GM10266 (cell line): ENCODE data around the gene RASGEF1C.

ENCODE experiments used
- DNase-seq: peaks from one replicate; pipeline ENCODE4 v3.0.0; 2012; ENCODE audit errors: extremely low spot score
- TF ChIP-seq, protein P1 (sequence below): IDR thresholded peaks from 2 replicates; pipeline ENCODE4 v1.5.1; 2012; ENCODE audit warnings: mild to moderate bottlenecking, low read depth; ENCODE audit not compliant: control insufficient read depth, insufficient read depth; ENCODE audit errors: missing control alignments

The RASGEF1C gene

DNA sequence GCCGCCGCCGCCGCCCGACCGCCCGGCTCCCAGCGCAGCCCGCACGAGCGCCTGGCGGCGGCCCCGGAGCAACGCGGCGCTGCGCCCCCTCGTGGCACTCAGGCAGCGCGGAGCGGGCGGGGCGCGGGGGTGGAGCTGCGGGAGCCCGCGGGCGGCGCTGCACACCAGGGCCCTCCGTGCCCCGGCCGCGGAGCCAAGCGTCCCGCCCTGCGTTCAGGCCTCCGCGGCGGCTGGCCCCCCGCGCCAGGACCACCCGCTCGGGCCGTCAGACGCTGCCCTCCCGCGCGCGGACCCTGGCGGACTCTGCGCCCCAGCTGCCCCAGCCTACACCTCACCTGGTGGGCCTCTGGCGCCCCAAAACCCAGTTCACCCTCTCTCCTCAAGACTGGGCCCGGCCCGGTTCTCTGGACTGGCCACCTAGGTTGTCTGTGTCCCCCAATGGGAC lies at the start of gene RASGEF1C:
RASGEF1C (minus strand) TSS at position 75 of the 445 bp plus-strand sequence. CDS start 71,159 bp downstream, outside the sequence.
- TF ChIP-seq, protein P1, sequence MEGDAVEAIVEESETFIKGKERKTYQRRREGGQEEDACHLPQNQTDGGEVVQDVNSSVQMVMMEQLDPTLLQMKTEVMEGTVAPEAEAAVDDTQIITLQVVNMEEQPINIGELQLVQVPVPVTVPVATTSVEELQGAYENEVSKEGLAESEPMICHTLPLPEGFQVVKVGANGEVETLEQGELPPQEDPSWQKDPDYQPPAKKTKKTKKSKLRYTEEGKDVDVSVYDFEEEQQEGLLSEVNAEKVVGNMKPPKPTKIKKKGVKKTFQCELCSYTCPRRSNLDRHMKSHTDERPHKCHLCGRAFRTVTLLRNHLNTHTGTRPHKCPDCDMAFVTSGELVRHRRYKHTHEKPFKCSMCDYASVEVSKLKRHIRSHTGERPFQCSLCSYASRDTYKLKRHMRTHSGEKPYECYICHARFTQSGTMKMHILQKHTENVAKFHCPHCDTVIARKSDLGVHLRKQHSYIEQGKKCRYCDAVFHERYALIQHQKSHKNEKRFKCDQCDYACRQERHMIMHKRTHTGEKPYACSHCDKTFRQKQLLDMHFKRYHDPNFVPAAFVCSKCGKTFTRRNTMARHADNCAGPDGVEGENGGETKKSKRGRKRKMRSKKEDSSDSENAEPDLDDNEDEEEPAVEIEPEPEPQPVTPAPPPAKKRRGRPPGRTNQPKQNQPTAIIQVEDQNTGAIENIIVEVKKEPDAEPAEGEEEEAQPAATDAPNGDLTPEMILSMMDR: peak; percentile 73
- peak; percentile 91 for DNase-seq

DNA sequence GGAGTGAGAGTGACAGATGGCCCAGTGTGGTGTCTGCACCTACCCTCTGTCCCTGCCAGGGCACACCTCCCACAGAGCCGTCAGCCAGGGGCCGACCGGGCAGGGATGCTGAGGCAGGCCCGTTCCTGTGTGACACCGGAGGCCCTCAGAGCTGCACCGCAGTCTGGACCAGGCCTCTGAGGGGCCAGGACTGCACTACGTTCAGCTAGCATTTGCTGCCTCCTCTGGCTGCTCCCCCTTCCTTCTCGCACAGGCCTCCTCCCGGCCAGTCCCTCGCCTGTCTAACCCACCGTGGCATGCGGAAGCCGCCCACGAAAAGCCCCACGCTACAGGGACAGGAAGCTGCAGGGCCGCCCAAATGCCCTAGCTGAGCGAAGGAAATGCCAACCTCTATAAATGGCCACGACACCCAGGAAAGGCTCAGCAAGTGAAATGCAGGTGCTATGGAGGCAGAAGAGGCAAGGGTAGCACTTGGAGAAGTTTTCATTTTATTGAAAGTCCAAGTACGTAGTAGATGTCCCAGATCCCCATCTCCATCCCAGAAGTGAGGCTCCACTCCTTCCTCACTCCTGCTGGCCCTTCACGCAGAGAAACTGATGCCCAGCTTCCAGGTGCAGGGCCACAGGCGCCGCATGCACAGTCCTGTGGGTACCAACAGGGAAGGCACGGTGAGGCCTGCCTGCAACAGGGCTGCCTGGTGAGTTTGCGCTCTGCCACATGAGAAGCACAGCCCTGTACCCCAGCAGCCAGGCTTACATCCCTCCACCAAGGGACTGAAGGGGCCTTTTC lies 44.2 kb upstream of the RASGEF1C start:
- TF ChIP-seq, protein P1: no peak
- no peak for DNase-seq

DNA sequence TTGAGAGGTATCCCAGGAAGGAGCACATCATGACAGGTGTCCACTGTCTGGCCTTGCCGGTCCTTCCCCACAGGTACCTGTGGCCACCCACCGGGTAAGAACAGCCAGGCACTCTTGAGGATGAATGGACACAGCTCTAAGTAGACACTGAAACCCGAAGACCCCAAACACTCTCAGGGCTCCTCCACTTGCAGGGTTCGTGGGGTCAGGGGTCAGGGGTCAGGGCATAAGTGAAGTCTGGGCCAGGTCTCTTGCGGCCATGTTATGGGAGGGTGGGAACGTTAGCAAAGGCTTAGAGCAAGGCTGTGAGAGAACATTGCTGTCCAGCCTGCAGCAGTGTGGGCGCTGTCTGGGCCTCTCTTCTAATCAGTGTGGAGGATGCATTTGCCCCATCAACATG lies 42.9 kb upstream of the RASGEF1C start:
- TF ChIP-seq, protein P1: no peak
- no peak for DNase-seq

DNA sequence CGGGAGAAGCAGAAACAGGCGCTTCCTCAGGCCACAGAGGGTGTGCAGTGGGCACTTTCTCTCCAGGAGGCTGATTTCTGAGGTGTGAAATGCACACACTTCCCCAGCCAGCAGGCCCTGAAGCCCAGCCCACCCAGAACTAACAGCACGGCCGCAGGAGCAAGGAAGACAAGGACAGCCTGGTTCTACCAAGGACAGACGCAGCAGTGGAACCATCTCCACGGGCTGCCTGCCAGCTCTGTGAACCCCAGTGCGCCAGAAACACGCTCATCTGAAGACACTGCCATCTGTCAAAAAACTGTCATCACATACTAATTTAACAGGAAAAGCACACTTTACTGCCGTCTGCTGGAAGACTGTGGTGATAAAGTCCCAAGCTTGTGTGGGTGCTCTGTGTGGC lies 42.1 kb upstream of the RASGEF1C start:
- TF ChIP-seq, protein P1: no peak
- no peak for DNase-seq

DNA sequence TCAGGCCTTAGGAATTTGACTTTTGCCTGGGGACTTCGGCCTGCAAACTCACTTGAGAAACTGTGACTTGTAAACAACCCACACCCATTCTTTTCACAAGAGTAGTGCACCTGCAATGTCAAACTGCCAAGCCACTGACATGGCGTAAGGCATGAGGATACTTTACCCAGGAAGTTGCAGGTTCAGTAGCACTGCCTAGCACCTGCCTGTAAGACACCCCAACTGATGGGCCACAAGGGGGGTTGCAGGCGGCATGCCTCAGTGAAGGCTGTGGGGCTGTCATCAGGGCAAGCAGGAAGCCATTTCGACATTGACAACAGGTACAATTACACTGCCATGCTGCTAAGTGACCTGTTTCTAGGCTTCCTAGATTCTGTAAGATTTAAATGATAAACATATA lies 41.3 kb upstream of the RASGEF1C start:
- TF ChIP-seq, protein P1: no peak
- no peak for DNase-seq

DNA sequence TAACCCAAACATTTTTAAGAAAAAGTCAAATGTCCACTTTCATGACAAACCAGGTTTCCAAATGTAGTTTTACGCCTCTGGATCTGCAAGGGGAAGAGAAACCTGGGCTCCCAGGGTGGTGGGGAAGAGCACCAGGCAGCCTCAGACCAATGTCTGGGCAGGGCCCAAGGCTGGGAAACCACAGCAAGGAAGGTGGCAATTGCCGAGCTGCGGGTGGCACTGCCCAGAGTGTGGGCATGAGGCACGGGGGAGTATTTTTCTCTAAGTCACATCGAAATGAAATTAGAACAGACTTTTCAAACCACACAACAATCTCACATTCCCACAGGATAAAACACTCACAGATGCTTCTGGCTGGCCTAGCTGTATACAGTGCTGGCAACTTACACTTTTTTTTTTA lies 32.6 kb upstream of the RASGEF1C start:
- TF ChIP-seq, protein P1: no peak
- no peak for DNase-seq

DNA sequence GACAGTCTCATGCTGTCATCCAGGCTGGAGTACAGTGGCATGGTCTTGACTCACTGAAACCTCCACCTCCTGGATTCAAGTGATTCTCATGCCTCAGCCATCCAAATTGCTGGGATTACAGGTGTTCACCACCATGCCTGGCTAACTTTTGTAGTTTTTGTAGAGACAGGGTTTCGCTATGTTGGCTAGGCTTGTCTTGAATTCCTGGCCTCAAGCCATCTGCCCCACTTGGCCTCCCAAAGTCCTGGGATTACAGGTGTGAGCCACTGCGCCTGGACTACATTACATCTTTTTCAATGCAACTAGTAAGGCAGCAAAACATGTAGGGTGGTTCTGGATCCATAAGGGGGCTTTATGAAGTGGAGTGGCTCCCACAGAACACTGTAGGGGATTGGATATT lies 29.6 kb upstream of the RASGEF1C start:
- TF ChIP-seq, protein P1: no peak
- DNase-seq: no peak
